ENCODE data around the gene ASPSCR1. TPM values are rescaled to one million over a fixed set of nuclear protein-coding genes. Genes with fewer than 3 reads are reported as not detected.

ASPSCR1 gene
- total and polyA plus RNA-seq, 10 of the 15 experiments (the other 5 are each of a cell fraction or from before 2014, with no cell fraction given) = 1.5 to 48.4 (median 25.4) TPM

DNA sequence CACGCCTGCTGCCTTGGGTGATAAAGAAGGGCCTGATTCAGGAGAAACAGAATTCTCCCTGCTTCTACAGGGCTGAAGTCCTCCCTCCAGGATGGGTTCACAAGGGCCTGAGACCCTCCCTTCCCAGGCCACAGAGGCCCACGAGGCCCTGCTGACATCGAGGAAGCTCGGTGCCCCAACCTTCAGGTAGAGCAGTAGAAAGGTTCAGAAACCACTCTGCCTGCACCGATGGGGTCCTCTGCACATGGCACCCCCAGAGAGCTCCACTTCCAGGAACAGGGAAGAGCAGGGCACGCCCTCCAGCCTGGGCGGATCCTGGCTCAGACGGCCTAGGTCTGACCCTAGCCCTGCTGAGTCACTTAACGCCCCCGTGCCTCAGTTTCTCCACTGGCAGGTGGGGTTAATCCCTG is 44.5 kb downstream of the ASPSCR1 start:
- in situ Hi-C loops (cut with MboI) (no loop called here), intact Hi-C loops (cut with micrococcal nuclease; ENCODE audit: unreplicated experiment) (loop anchor here (1.0 to 5.0 kb wide), 2 partner anchors 63 to 160 kb away; partner anchors contain the start of gene P4HB)
- no TSS peak for BruUV-seq (replicated peaks)
- Histone ChIP-seq H3K4me2 (ENCODE audit: control insufficient read depth, insufficient read depth) (peak overlapping the region; percentile 95), H3K9me3 (replicated peaks; ENCODE audit: control insufficient read depth, insufficient read depth, low read length) (no peaks in the 10 kb centered on the region), H3K79me2 (ENCODE audit: control insufficient read depth, insufficient read depth, low read length) (peaks cover 26% of the 10 kb centered on the region), H3K4me3 (peak overlapping the region; percentile 89), H3K27ac (ENCODE audit: control insufficient read depth, insufficient read depth) (peak overlapping the region; percentile 69), H3K9ac (ENCODE audit: control insufficient read depth, insufficient read depth, low read length) (peak overlapping the region; percentile 85), H2AFZ (ENCODE audit: control insufficient read depth, low read depth, low read length) (peak overlapping the region; percentile 41), H4K20me1 (ENCODE audit: control insufficient read depth, insufficient read depth) (no peaks in the 10 kb centered on the region), H3K36me3 (ENCODE audit: control insufficient read depth in 2 of 2, insufficient read depth in 2 of 2, low read length in 1 of 2) (no peaks in the 10 kb centered on the region; a peak in 2 of 4 replicates), H3K27me3 (replicated peaks in 1 of 2; ENCODE audit: control insufficient read depth in 2 of 2, insufficient read depth in 2 of 2, low read length in 1 of 2) (no peaks in the 10 kb centered on the region), H3K4me1 (ENCODE audit: control insufficient read depth, insufficient read depth, low read length) (peaks cover 14% of the 10 kb centered on the region)
- ATAC-seq (no peak), FAIRE-seq (no peak), DNase-seq (ENCODE audit: low read depth, low spot score) (no peak)
- SMC1A ChIA-PET (ENCODE audit: uncharacterized antibody, unreplicated experiment) = interaction anchor here (1.1 to 1.8 kb wide), 5 partner anchors 54 to 286 kb away, joined by 3 to 9 read pairs (median 4); no protein-coding TSS in a partner anchor
- TF ChIP-seq PAX5 (IDR thresholded peaks at IDR 0.05; ENCODE audit: borderline replicate concordance, low read depth, low read length) (no peak), FOXK2 (IDR thresholded peaks at IDR 0.05) (0 out of 2 replicates have a peak, but pooled peaks have one; percentile 15), LARP7 (IDR thresholded peaks at IDR 0.05) (no peak), ATF2 (IDR thresholded peaks at IDR 0.05; ENCODE audit: low read length) (no peak), MXI1 (IDR thresholded peaks at IDR 0.05; ENCODE audit: low read depth, low read length) (0 out of 2 replicates have a peak, but pooled peaks have one; percentile 21), TCF3 (IDR thresholded peaks at IDR 0.05; ENCODE audit: borderline replicate concordance, insufficient read depth, low read depth, low read length) (no peak), SREBF2 (IDR thresholded peaks at IDR 0.05; ENCODE audit: low read length) (no peak), CREM (IDR thresholded peaks at IDR 0.05; ENCODE audit: low read depth) (no peak), ZNF274 (IDR thresholded peaks at IDR 0.05; ENCODE audit: insufficient read depth, insufficient read length) (no peak)
- CTCF ChIA-PET = interaction anchor here (0.7 to 5.0 kb wide), 17 partner anchors 8 to 287 kb away, joined by 3 to 89 read pairs (median 4); partner anchors contain the start of genes DCXR and NOTUM
- RAD21 ChIA-PET (ENCODE audit: unreplicated experiment) = interaction anchor here (0.5 to 4.4 kb wide), 5 partner anchors 16 to 508 kb away, joined by 4 to 68 read pairs (median 12); partner anchors contain the start of genes DCXR and NOTUM
- POLR2A ChIA-PET = interaction anchor here (0.6 to 2.6 kb wide), 5 partner anchors 16 to 307 kb away, joined by 3 to 13 read pairs (median 8); partner anchors contain the start of genes DCXR and FASN
- 2% methylated on average over 10 of the region's 10 CpGs for WGBS (ENCODE audit: insufficient coverage, insufficient replicate concordance, low lambda C conversion rate, missing lambda C conversion rate)
